Testis (tissue), 2 donors: ENCODE data around the gene SLC1A3.

ENCODE experiments used
- CTCF ChIP-seq, 3 experiments: fragments of 450-650 bp in 2 of 3; fragments of 200-600 bp in 1 of 3; sonication (generic) in 1 of 3; IDR thresholded peaks; one replicate each; pipeline ENCODE4 v1.5.1; 2016 to 2019; ENCODE audit warnings: antibody characterized with exemption in 3 of 3, mild to moderate bottlenecking in 2 of 3, moderate library complexity in 1 of 3
- POLR2A ChIP-seq: fragments of 450-650 bp; IDR thresholded peaks from one replicate; pipeline ENCODE4 v1.6.1; 2017; ENCODE audit warnings: antibody characterized with exemption, mild to moderate bottlenecking, moderate library complexity

GRCh38 chr5:36619012-36619635, 12.7 kb downstream of the SLC1A3 start:
- TF ChIP-seq CTCF (IDR thresholded peaks at IDR 0.05) (no peak), POLR2A (no peak)
